Subcutaneous abdominal adipose tissue (tissue), 5 donors: ENCODE results near the gene PIM1.

Experiments used
- H3K27ac ChIP-seq: one replicate; pipeline ENCODE4 v1.7.0; 2013; ENCODE audit warnings: low read depth, mild to moderate bottlenecking, inconsistent platforms, low read length, moderate library complexity
- H3K27me3 ChIP-seq, 5 donors: one replicate each; pipeline ENCODE4 v1.7.0; 2013; ENCODE audit warnings: low read length in 5 of 5, inconsistent platforms in 1 of 5; ENCODE audit not compliant: control insufficient read depth in 5 of 5, insufficient read depth in 4 of 5
- H3K36me3 ChIP-seq, 5 donors: one replicate each; pipeline ENCODE4 v1.7.0; 2013; ENCODE audit warnings: low read length in 5 of 5; ENCODE audit not compliant: control insufficient read depth in 5 of 5, insufficient read depth in 5 of 5
- H3K4me1 ChIP-seq, 5 donors: one replicate each; pipeline ENCODE4 v1.7.0; 2013; ENCODE audit warnings: low read length in 5 of 5, mild to moderate bottlenecking in 3 of 5, moderate library complexity in 1 of 5; ENCODE audit not compliant: control insufficient read depth in 5 of 5, insufficient read depth in 5 of 5
- H3K4me3 ChIP-seq, 5 donors: one replicate each; pipeline ENCODE4 v1.7.0; 2013; ENCODE audit warnings: low read length in 5 of 5, low read depth in 1 of 5
- H3K9ac ChIP-seq, 5 donors: one replicate each; pipeline ENCODE4 v1.7.0; 2013; ENCODE audit warnings: low read length in 5 of 5, mild to moderate bottlenecking in 4 of 5, moderate library complexity in 3 of 5
- H3K9me3 ChIP-seq, 5 donors: one replicate each; pipeline ENCODE4 v1.7.0; 2013; ENCODE audit warnings: low read length in 5 of 5; ENCODE audit not compliant: control insufficient read depth in 5 of 5
- donor health status: healthy.
- donor health status: healthy.
- donor health status: healthy.
- donor health status: healthy.
- donor health status: healthy.

Gene PIM1

DNA sequence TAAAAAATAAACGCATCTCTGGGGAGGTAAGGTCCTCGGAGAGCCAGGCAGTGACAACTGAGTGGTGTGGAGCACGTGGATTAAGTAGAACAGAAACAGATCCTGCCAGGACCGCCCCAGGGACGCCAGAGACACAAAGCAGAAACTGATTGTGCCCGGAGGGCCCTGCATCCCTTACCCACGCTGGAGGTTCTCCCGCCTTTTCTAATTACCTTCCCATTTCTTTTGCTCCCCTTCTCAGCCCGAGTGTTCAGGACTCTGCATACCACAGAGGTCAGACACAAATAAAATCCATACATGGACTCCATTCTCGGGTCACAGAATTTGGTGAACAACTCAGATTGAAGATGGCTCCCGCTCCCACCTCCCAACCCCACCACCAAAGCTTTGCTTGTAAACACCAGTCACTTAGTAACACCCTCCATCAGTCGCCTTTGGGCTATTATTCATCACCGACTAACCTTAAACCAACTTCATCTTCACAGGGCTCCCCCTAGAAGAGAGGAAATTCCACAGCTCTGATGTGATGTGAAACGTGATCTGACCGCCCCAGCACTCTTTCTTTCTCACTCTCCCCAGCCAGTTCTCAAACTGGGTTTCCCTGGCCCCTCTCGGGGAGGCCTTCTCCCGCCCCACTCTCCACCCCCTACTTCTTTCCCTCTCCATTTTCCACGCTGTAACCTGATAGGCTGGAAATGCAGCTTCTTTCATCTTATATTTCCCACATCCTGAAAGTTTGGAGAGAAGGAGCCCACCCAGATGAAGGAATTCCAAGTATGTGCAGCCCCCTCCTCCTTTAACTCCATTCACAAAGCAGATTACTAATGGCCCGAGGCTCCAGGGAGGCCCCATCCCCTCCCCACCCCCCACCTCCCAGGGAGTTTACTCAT is 32.5 kb upstream of the PIM1 start:
- no peak overlapping the region for H3K9ac ChIP-seq

DNA sequence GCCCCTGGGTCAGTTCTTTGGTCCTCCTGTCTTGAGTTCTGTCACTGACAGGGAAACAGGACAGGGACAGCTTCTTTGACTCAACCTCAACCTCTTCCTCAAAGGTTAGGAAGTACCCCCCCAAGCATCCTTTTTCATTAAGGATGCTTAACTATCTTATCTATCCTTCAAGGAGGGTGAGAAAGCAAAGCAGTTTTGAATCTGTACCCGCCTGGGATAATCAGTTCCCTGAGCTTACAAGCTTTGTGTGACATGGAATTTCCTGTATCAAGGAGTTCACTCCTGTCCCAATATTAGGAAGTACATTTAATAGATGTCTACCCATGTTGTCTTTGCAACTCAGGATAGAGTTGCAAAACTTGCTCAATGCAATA is 31.1 kb upstream of the PIM1 start:
- Histone ChIP-seq H3K27me3 (no peaks in the 10 kb centered on the region), H3K27ac (no peak overlapping the region), H3K4me1 (peaks cover 13 to 42% (median 35%) of the 10 kb centered on the region in 5 donors), H3K9me3 (no peaks in the 10 kb centered on the region), H3K9ac (no peak overlapping the region), H3K36me3 (no peaks in the 10 kb centered on the region), H3K4me3 (no peak overlapping the region)

More for the DNA sequence above, 32.5 kb upstream of the PIM1 start:
- Histone ChIP-seq H3K27ac (no peak overlapping the region), H3K4me1 (peaks cover 13 to 46% (median 35%) of the 10 kb centered on the region in 5 donors), H3K36me3 (no peaks in the 10 kb centered on the region), H3K4me3 (no peak overlapping the region), H3K27me3 (no peaks in the 10 kb centered on the region), H3K9me3 (no peaks in the 10 kb centered on the region)

DNA sequence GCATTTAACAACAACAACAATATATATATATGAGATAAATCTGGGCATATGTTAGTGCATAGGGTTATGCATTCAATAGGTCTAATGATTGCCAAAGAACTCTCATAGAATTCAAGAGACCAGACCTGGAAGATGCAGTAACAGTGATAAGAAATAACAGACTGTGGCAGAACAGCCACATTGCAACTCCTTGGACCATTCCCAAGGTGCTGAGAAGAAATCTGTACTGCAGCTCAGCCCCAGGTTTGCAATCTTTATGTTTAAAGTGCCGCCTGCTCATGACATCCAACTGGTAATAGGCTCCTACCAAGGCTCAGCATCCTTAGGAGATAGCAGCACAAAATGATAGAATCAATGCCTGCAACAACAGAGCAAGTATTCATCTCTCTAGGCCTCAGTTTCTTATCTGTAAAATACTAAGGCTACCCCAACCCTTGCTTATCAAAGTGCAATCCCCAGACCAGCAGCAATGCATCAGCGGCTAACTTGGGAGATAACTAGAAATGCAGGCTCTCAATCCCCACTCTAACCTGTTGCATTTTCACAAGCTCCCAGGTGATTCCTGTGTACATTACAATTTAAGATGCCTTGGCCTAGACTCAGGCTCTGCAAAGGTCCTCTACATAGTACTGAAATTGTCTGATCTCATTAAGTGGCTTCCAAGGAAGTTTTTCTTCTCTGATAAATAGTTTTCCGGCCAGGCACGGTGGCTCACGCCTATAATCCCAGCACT is 30.6 kb upstream of the PIM1 start:
- Histone ChIP-seq H3K27me3 (no peaks in the 10 kb centered on the region), H3K4me1 (peaks cover 13 to 36% (median 30%) of the 10 kb centered on the region in 5 donors), H3K27ac (no peak overlapping the region), H3K36me3 (no peaks in the 10 kb centered on the region), H3K9ac (no peak overlapping the region), H3K4me3 (no peak overlapping the region), H3K9me3 (no peaks in the 10 kb centered on the region)

DNA sequence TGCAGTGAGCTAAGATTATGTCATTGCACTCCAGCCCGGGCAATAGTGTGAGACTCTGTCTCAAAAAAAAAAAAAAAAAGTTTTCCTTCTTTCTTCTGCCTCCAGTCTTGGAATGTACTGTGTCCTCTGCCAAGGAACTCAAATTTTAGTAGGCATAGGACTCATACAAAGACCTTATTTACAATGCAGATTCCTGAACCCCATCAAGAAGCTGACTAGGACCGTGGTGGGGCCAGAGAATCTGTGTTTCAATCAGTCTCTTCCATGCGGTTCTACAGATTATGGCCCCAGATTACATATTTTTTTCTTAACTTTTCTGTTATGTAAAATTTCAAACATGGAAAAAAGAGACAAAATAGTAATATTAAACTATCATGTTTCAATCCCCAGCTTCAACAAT is 29.8 kb upstream of the PIM1 start:
- no peaks in the 10 kb centered on the region for H3K9me3 ChIP-seq
- H3K9ac ChIP-seq: no peak overlapping the region
- H3K27me3 ChIP-seq: no peaks in the 10 kb centered on the region
- H3K36me3 ChIP-seq: no peaks in the 10 kb centered on the region
- H3K4me1 ChIP-seq: peaks cover 7 to 33% (median 25%) of the 10 kb centered on the region in 5 donors
- peak overlapping the region; percentile 79 for H3K27ac ChIP-seq
- no peak overlapping the region for H3K4me3 ChIP-seq

DNA sequence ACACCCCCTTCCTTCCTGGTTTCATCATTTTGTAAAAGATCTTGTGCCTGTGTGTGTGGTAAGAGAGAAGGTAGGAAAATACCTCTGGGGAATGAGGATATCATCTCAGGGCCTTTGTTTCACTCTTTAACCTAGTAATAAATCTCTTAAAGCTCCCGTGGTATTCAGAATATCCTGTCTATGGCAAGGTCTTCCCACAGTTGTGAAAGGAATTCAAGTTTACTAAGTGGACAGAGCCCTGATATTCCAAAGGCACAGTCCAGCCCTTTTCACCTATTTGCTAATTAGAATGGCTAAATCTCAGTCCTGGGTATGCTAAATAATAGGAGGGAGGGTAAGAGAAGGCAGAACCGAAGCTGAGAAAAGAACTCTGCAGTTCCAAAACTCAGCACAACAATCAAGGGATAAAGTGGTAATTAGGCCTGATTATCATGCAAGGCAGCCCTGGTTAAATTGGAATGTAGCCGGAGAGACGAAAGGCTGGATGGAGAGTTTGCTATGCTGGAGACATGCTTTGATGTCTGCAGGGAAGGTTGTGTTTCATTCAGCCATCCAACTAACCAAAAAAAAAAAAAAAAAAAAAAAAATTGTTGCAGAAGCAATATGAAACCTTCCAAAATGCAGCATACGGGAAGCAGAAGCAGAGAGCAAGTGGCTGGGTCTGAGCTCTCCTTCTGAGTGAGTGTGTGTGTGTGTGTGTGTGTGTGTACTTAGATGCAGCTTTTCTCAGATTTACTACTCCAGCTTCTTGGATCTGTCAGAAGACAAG is 28.5 kb upstream of the PIM1 start:
- H3K4me3 ChIP-seq: no peak overlapping the region
- no peaks in the 10 kb centered on the region for H3K36me3 ChIP-seq
- H3K27ac ChIP-seq: peak overlapping the region; percentile 79
- H3K9ac ChIP-seq: peak overlapping the region in 2 of 5 donors; percentile 23 to 61
- peaks cover 7 to 31% (median 27%) of the 10 kb centered on the region in 5 donors for H3K4me1 ChIP-seq
- no peaks in the 10 kb centered on the region for H3K27me3 ChIP-seq
- H3K9me3 ChIP-seq: no peaks in the 10 kb centered on the region

DNA sequence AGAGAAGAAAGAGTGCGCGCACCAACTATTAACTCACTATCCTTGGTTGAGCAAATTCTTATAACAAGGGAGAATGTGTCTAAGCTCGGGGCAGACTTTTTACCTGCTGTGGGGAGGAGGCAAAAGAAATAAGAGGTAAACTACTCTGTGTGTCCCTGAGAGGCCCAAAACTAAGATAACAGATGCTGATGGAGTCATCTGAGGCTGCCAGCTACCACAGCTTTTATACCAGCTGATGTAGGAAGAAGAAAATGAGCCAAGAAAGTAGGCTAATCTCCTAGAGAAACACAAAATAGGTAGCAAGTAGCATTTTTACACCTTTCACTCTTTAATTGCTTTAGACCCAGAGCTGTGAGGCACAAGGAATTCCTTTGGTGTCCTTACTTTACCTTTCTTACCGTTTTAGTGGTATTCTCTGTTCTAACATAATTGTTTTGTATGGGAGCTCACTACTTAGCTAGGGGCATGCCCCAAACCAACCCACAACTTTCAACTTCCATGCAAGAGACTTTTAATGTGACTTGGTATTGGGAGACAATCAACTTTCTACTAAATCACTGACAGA is 27.8 kb upstream of the PIM1 start:
- Histone ChIP-seq H3K9ac (peak overlapping the region in 1 of 5 donors; percentile 61), H3K27me3 (no peaks in the 10 kb centered on the region), H3K4me3 (no peak overlapping the region), H3K9me3 (no peaks in the 10 kb centered on the region), H3K36me3 (no peaks in the 10 kb centered on the region), H3K27ac (peak overlapping the region; percentile 79), H3K4me1 (peaks cover 7 to 27% (median 25%) of the 10 kb centered on the region in 5 donors)

DNA sequence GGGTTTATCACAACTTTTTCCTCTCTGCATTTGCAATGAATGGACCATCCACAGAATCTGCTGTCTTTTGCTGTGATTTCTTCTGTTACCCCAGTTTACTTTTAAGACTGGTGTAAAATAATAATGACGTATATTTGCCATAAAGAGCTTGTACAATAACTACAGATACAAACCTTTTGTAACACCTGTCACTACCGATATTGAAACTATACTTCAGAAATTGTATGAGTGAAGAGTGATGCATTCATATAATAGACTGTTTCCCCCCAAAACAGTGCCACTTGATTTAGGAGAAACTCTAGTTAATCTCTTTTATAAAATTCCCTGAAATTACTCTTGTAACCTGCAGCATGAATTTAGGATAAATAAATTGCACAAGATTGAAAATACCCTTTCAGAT is 26.4 kb upstream of the PIM1 start:
- Histone ChIP-seq H3K36me3 (no peaks in the 10 kb centered on the region), H3K4me1 (peaks cover 7 to 24% (median 21%) of the 10 kb centered on the region in 5 donors), H3K9ac (peak overlapping the region in 1 of 5 donors; percentile 60), H3K27ac (peak overlapping the region; percentile 76), H3K4me3 (no peak overlapping the region), H3K27me3 (no peaks in the 10 kb centered on the region), H3K9me3 (no peaks in the 10 kb centered on the region)

DNA sequence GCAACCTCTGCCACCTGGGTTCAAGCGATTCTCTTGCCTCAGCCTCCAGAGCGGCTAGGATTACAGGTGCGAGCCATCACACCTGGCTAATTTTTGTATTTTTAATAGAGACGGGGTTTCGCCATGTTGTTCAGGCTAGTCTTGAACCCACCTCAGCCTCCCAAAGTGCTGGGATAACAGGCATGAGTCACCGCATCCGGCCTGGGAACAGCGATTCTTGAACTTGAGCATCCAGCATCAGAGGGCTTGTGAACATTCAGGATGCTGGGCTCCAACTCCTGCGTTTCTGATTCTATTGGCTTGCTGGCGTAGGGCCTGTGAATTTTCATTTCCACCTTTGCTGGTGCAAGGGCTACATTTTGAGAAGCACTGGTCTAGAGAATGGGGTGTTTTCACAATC is 24.5 kb upstream of the PIM1 start:
- peaks cover 7 to 35% (median 29%) of the 10 kb centered on the region in 5 donors for H3K4me1 ChIP-seq
- no peak overlapping the region for H3K9ac ChIP-seq
- H3K4me3 ChIP-seq: no peak overlapping the region
- no peaks in the 10 kb centered on the region for H3K27me3 ChIP-seq
- no peaks in the 10 kb centered on the region for H3K36me3 ChIP-seq
- peak overlapping the region; percentile 76 for H3K27ac ChIP-seq
- no peaks in the 10 kb centered on the region for H3K9me3 ChIP-seq

DNA sequence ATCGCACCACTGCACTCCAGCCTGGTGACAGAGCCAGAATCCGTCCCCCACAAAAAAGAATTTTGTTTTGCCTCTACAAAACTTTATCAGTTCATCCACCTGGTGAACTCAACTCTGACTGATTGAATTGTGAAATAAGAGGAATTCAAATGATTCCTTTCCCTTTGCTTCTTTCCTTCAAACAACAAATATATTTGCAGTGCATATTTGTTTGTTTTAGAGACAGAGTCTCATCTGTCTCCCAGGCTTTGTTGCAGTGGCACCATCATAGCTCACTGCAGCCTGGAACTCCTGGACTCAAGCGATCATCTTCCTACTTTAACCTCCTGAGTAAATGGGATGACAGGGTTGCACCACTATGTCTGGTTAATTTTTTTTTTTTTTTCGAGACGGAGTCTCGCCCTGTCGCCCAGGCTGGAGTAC is 23.2 kb upstream of the PIM1 start:
- H3K27me3 ChIP-seq: no peaks in the 10 kb centered on the region
- H3K36me3 ChIP-seq: no peaks in the 10 kb centered on the region
- no peak overlapping the region for H3K4me3 ChIP-seq
- H3K27ac ChIP-seq: no peak overlapping the region
- no peaks in the 10 kb centered on the region for H3K9me3 ChIP-seq
- peaks cover 0 to 24% (median 22%) of the 10 kb centered on the region in 5 donors for H3K4me1 ChIP-seq
- no peak overlapping the region for H3K9ac ChIP-seq
